ENCODE results near the gene ZNF610. TPM values are rescaled to one million over a fixed set of nuclear protein-coding genes. Genes with fewer than 3 reads are reported as not detected.

ZNF610 gene
- total and polyA plus RNA-seq, 2 of the 13 experiments (the other 11 are each of a cell fraction or from before 2014, with no cell fraction given), result 0.32 to 0.69 TPM

DNA sequence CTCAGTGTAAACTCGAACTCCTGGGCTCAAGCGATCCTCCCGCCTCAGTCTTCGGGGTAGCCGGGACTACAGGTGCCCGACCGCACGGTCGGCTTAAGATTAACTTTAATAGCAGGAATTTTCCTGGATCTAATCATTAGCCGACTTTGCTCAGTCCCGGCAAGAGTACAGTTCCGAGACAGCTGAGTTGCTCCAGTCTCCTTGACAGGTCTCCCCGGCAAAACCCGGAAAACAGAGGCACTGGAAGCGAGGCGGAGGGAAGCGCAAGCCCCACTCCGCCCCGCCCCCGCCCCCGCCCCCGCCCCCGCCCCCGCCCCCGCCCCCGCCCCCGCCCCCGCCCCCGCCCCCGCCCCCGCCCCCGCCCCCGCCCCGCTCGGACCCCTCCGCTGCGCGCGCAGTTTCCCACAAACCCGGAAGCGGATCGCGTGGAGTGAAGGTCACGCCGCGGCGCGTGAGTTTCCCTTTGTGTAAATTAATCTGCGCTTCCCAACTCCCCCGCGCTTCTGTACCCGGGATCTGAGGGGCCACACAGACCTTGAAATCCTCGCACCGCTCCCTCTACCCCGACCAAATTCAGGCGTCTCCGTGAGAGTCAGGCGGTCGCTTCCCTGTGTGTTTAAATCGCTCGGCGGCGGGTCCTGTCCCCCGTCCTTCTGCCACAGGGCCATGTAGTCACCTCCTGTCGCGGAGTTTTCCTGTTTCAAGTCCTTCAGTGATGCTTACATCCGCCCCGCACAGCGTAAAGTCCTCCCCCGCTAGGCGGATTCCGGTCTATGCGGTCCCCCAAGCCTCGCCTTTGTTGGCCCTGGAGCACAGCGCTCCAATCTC lies 39.1 kb upstream of the ZNF610 start, which contains the start of gene ZNF480 (continued):
- TF ChIP-seq, protein P1, sequence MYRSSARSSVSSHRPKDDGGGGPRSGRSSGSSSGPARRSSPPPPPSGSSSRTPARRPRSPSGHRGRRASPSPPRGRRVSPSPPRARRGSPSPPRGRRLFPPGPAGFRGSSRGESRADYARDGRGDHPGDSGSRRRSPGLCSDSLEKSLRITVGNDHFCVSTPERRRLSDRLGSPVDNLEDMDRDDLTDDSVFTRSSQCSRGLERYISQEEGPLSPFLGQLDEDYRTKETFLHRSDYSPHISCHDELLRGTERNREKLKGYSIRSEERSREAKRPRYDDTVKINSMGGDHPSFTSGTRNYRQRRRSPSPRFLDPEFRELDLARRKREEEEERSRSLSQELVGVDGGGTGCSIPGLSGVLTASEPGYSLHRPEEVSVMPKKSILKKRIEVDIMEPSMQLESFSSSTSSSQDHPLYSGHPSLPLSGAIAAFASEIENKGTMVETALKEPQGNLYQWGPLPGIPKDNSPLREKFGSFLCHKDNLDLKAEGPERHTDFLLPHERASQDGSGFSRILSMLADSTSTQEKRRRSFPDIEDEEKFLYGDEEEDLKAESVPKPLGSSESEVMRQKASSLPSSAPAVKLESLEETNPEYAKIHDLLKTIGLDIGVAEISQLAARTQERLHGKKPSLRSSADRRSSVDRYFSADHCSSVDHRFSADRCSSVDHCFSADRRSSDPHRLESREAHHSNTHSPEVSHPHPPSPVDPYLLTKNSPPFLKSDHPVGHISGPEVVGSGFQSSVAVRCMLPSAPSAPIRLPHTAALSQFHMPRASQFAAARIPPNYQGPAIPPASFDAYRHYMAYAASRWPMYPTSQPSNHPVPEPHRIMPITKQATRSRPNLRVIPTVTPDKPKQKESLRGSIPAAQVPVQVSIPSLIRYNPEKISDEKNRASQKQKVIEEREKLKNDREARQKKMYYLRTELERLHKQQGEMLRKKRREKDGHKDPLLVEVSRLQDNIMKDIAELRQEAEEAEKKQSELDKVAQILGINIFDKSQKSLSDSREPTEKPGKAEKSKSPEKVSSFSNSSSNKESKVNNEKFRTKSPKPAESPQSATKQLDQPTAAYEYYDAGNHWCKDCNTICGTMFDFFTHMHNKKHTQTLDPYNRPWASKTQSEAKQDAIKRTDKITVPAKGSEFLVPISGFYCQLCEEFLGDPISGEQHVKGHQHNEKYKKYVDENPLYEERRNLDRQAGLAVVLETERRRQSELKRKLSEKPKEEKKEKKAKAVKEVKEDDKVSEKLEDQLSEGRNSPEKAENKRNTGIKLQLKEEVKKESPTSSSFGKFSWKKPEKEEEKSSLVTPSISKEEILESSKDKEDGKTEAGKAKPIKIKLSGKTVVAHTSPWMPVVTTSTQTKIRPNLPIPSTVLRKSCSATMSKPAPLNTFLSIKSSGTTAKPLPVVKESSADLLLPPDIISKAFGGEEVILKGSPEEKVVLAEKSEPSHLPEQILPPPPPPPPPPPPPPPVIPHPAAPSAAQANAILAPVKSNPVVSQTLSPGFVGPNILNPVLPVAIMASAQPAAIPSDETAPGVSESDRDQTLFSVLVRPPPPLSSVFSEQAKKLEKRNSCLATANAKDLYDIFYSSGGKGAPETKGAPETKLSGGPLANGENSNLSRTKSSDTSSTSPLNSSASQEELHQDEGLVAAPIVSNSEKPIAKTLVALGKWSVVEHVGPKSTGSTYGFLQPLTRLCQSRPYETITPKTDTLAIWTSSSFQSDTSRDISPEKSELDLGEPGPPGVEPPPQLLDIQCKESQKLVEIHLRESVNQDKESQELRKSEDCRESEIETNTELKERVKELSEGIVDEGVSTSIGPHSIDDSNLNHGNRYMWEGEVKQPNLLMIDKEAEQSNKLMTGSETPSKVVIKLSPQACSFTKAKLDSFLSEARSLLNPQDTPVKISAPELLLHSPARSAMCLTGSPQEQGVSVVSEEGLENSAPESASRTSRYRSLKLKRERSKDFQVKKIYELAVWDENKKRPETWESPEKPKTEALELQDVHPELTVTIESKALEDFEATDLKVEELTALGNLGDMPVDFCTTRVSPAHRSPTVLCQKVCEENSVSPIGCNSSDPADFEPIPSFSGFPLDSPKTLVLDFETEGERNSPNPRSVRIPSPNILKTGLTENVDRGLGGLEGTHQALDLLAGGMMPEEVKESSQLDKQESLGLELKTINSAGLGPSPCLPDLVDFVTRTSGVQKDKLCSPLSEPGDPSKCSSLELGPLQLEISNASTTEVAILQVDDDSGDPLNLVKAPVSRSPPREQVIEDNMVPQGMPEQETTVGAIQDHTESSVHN (CRISPR knock-in tag; IDR thresholded peaks at IDR 0.05), result 0 out of 2 replicates have a peak, but pooled peaks have one; percentile 61
- TF ChIP-seq TBX2 (CRISPR knock-in tag; IDR thresholded peaks at IDR 0.05; ENCODE audit: borderline replicate concordance), result no peak; the same call in 1 of the 2 replicates
- TF ChIP-seq ARNTL (CRISPR knock-in tag; IDR thresholded peaks at IDR 0.05), result no peak
- no peak for TF ChIP-seq ZNF367 (CRISPR knock-in tag; IDR thresholded peaks at IDR 0.05; ENCODE audit: borderline replicate concordance)
- TF ChIP-seq, protein P2, sequence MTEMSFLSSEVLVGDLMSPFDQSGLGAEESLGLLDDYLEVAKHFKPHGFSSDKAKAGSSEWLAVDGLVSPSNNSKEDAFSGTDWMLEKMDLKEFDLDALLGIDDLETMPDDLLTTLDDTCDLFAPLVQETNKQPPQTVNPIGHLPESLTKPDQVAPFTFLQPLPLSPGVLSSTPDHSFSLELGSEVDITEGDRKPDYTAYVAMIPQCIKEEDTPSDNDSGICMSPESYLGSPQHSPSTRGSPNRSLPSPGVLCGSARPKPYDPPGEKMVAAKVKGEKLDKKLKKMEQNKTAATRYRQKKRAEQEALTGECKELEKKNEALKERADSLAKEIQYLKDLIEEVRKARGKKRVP (CRISPR knock-in tag; IDR thresholded peaks at IDR 0.05), result no peak
- TF ChIP-seq KDM4B (CRISPR knock-in tag; IDR thresholded peaks at IDR 0.05), result no peak
- TF ChIP-seq YY1 (IDR thresholded peaks at IDR 0.05; ENCODE audit: insufficient read depth, insufficient replicate concordance, low read depth, low read length), result no peak
- no peak for TF ChIP-seq BCL6 (CRISPR knock-in tag; IDR thresholded peaks at IDR 0.05)
- 0 out of 2 replicates have a peak, but pooled peaks have one; percentile 10 for TF ChIP-seq ZNF12 (CRISPR knock-in tag; IDR thresholded peaks at IDR 0.05)
- TF ChIP-seq NR1H2 (CRISPR knock-in tag; IDR thresholded peaks at IDR 0.05; ENCODE audit: borderline replicate concordance, low read depth), result no peak
- peak; percentile 76 for TF ChIP-seq AGO2 (optimal IDR thresholded peaks at IDR 0.05; ENCODE audit: low read depth, low read length)
- TF ChIP-seq ZC3H4 (CRISPR knock-in tag; IDR thresholded peaks at IDR 0.05; ENCODE audit: borderline replicate concordance), result no peak
- TF ChIP-seq, protein P3, sequence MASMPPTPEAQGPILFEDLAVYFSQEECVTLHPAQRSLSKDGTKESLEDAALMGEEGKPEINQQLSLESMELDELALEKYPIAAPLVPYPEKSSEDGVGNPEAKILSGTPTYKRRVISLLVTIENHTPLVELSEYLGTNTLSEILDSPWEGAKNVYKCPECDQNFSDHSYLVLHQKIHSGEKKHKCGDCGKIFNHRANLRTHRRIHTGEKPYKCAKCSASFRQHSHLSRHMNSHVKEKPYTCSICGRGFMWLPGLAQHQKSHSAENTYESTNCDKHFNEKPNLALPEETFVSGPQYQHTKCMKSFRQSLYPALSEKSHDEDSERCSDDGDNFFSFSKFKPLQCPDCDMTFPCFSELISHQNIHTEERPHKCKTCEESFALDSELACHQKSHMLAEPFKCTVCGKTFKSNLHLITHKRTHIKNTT (CRISPR knock-in tag; IDR thresholded peaks at IDR 0.05), result no peak
- no peak for TF ChIP-seq GLI4 (CRISPR knock-in tag; IDR thresholded peaks at IDR 0.05; ENCODE audit: borderline replicate concordance)
- TF ChIP-seq, protein P4, sequence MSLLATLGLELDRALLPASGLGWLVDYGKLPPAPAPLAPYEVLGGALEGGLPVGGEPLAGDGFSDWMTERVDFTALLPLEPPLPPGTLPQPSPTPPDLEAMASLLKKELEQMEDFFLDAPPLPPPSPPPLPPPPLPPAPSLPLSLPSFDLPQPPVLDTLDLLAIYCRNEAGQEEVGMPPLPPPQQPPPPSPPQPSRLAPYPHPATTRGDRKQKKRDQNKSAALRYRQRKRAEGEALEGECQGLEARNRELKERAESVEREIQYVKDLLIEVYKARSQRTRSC (CRISPR knock-in tag; IDR thresholded peaks at IDR 0.05; ENCODE audit: low read depth), result no peak

Measured in HepG2 (cell line).